K562 (cell line): ENCODE data around the gene DMD.

Experiments used
- CEBPB ChIP-seq: fragments of 450-650 bp; IDR thresholded peaks from 2 replicates; pipeline ENCODE4 v1.6.1; 2016; ENCODE audit warnings: missing genetic modification characterization, missing compliant biosample characterization
- FOXK1 ChIP-seq: sonication (generic); formaldehyde crosslinking; IDR thresholded peaks from 2 replicates; pipeline ENCODE4 v1.8.0; 2022; ENCODE audit warnings: missing genetic modification reagents, mild to moderate bottlenecking, borderline replicate concordance
- RBM25 ChIP-seq: fragments of 200-400 bp; formaldehyde crosslinking; IDR thresholded peaks from 2 replicates; pipeline ENCODE4 v1.6.1; 2018; ENCODE audit warnings: low read length, low read depth, moderate library complexity; ENCODE audit not compliant: severe bottlenecking
- TCF7L2 ChIP-seq: fragments of 150-350 bp; IDR thresholded peaks from 2 replicates; pipeline ENCODE4 v1.6.1; 2016; ENCODE audit warnings: low read depth, mild to moderate bottlenecking, low read length, moderate library complexity
- ZNF184 ChIP-seq: sonication (generic); formaldehyde crosslinking; IDR thresholded peaks from 2 replicates; pipeline ENCODE4 v1.5.0; 2020; ENCODE audit warnings: missing genetic modification reagents
- ZNF274 ChIP-seq: IDR thresholded peaks from 2 replicates; pipeline ENCODE4 v1.6.1; 2011; ENCODE audit warnings: low read depth, mild to moderate bottlenecking, low read length, moderate library complexity, borderline replicate concordance
- TF ChIP-seq, protein P1 (sequence below): sonication (generic); formaldehyde crosslinking; IDR thresholded peaks from 2 replicates; pipeline ENCODE4 v1.8.1; 2023; ENCODE audit warnings: mild to moderate bottlenecking, missing genetic modification reagents, moderate library complexity
- TF ChIP-seq, protein P2 (sequence below): sonication (generic); formaldehyde crosslinking; IDR thresholded peaks from 2 replicates; pipeline ENCODE4 v1.8.0; 2023; ENCODE audit warnings: mild to moderate bottlenecking, missing genetic modification reagents
- TF ChIP-seq, protein P3 (sequence below), 3 experiments: IDR thresholded peaks in 2 of 3; conservative IDR thresholded peaks in 1 of 3; 2 replicates each; pipeline ENCODE4 v1.5.1; 2011 to 2012; ENCODE audit warnings: low read length in 3 of 3, mild to moderate bottlenecking in 3 of 3, control low read depth in 2 of 3, improper control_type of control experiment in 1 of 3, inconsistent platforms in 1 of 3, low read depth in 1 of 3, mixed read lengths in 1 of 3, moderate library complexity in 1 of 3; ENCODE audit not compliant: insufficient read depth in 2 of 3

DNA sequence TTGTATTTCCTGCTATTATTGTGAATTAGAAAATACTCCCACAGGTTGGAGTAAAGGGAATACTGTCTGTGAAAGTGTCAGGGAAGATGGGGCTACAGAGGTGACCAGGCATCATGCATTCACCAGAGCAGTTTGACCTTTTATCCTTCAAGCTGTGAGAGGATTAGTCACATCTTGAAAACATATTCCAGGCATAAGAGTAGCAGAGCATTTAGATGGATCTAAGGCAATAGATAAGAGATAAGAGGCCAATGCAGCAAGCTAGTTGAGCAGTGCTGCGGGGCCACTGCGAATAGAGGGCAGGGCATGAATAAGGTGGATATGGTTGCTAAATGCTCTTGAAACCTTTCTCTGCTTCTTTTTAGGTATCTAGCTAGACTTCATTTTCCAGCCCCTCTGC is 1668.8 kb downstream of the DMD start:
- no peak for TF ChIP-seq RBM25
- TF ChIP-seq, protein P1, sequence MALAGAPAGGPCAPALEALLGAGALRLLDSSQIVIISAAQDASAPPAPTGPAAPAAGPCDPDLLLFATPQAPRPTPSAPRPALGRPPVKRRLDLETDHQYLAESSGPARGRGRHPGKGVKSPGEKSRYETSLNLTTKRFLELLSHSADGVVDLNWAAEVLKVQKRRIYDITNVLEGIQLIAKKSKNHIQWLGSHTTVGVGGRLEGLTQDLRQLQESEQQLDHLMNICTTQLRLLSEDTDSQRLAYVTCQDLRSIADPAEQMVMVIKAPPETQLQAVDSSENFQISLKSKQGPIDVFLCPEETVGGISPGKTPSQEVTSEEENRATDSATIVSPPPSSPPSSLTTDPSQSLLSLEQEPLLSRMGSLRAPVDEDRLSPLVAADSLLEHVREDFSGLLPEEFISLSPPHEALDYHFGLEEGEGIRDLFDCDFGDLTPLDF (CRISPR knock-in tag) = no peak
- TF ChIP-seq ZNF274 = no peak
- TF ChIP-seq, protein P2, sequence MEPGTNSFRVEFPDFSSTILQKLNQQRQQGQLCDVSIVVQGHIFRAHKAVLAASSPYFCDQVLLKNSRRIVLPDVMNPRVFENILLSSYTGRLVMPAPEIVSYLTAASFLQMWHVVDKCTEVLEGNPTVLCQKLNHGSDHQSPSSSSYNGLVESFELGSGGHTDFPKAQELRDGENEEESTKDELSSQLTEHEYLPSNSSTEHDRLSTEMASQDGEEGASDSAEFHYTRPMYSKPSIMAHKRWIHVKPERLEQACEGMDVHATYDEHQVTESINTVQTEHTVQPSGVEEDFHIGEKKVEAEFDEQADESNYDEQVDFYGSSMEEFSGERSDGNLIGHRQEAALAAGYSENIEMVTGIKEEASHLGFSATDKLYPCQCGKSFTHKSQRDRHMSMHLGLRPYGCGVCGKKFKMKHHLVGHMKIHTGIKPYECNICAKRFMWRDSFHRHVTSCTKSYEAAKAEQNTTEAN (CRISPR knock-in tag) = no peak
- TF ChIP-seq CEBPB (tag) = no peak
- no peak for TF ChIP-seq TCF7L2
- TF ChIP-seq FOXK1 (CRISPR knock-in tag) = no peak
- TF ChIP-seq, protein P3, sequence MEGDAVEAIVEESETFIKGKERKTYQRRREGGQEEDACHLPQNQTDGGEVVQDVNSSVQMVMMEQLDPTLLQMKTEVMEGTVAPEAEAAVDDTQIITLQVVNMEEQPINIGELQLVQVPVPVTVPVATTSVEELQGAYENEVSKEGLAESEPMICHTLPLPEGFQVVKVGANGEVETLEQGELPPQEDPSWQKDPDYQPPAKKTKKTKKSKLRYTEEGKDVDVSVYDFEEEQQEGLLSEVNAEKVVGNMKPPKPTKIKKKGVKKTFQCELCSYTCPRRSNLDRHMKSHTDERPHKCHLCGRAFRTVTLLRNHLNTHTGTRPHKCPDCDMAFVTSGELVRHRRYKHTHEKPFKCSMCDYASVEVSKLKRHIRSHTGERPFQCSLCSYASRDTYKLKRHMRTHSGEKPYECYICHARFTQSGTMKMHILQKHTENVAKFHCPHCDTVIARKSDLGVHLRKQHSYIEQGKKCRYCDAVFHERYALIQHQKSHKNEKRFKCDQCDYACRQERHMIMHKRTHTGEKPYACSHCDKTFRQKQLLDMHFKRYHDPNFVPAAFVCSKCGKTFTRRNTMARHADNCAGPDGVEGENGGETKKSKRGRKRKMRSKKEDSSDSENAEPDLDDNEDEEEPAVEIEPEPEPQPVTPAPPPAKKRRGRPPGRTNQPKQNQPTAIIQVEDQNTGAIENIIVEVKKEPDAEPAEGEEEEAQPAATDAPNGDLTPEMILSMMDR (IDR thresholded peaks at IDR 0.05 in 2 of 3, conservative IDR thresholded peaks at IDR 0.05 in 1 of 3; ENCODE audit: insufficient read depth in 2 of 3, low read depth in 1 of 3, low read length in 3 of 3) = no peak
- no peak for TF ChIP-seq ZNF184
